HL-60 (cell line): Measurements from ENCODE around the gene CEBPE.

Source experiments
- DNase-seq, 2 experiments: peaks; one replicate each; pipeline ENCODE4 v3.0.0-alpha.2; 2010 to 2020; ENCODE audit warnings: low read depth in 1 of 2, low spot score in 1 of 2
- H3K27ac ChIP-seq: fragments of 250-450 bp; sonication (Bioruptor Pico); replicated peaks from 2 replicates; pipeline ENCODE4 v1.5.1; 2020; ENCODE audit warnings: mild to moderate bottlenecking, moderate library complexity
- H3K27me3 ChIP-seq: fragments of 250-450 bp; sonication (Bioruptor Pico); 2 replicates; pipeline ENCODE4 v1.5.1; 2021; ENCODE audit warnings: mild to moderate bottlenecking, moderate library complexity; ENCODE audit not compliant: insufficient read depth, poor library complexity, severe bottlenecking
- H3K4me3 ChIP-seq: replicated peaks from 2 replicates; pipeline ENCODE4 v1.5.1; 2011; ENCODE audit warnings: mild to moderate bottlenecking, control low read depth, low read length; ENCODE audit not compliant: insufficient read depth
- GABPA ChIP-seq: IDR thresholded peaks from 2 replicates; pipeline ENCODE4 v1.6.1; 2012; ENCODE audit warnings: low read depth
- POLR2AphosphoS5 ChIP-seq: IDR thresholded peaks from 2 replicates; pipeline ENCODE4 v1.6.1; 2012; ENCODE audit warnings: low read depth
- SPI1 ChIP-seq: IDR thresholded peaks from 2 replicates; pipeline ENCODE4 v1.6.1; 2012; ENCODE audit warnings: low read depth, mild to moderate bottlenecking, borderline replicate concordance
- TF ChIP-seq, protein P1 (sequence below): IDR thresholded peaks from one replicate; pipeline ENCODE4 v1.5.1; 2011; ENCODE audit warnings: low read length, control low read depth, inconsistent platforms; ENCODE audit not compliant: insufficient read depth
- TF ChIP-seq, protein P2 (sequence below): IDR thresholded peaks from 2 replicates; pipeline ENCODE4 v1.6.1; 2012; ENCODE audit warnings: low read depth; ENCODE audit not compliant: insufficient replicate concordance

Gene CEBPE

DNA sequence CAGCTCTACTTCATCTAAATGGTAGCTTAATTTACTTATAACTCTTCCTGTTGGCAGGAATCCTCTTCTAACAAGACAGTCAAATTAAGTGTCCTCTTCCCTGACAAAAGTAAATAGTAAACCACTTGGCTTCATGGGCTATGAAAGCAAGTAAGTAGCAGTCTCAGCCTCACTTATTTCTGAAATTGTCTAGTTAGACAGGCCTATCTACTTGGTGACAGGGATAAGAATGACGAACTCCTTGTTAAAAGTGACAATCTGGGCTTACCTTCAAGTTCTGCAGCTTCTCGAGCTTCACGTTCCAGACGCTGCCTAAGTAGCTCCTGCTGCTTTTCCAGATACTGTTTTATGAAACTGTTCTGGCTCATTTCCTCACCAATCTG, 28.8 kb downstream of the CEBPE start:
- H3K27me3 ChIP-seq: no peaks in the 10 kb centered on the region
- H3K4me3 ChIP-seq: no peak overlapping the region
- TF ChIP-seq, protein P1, sequence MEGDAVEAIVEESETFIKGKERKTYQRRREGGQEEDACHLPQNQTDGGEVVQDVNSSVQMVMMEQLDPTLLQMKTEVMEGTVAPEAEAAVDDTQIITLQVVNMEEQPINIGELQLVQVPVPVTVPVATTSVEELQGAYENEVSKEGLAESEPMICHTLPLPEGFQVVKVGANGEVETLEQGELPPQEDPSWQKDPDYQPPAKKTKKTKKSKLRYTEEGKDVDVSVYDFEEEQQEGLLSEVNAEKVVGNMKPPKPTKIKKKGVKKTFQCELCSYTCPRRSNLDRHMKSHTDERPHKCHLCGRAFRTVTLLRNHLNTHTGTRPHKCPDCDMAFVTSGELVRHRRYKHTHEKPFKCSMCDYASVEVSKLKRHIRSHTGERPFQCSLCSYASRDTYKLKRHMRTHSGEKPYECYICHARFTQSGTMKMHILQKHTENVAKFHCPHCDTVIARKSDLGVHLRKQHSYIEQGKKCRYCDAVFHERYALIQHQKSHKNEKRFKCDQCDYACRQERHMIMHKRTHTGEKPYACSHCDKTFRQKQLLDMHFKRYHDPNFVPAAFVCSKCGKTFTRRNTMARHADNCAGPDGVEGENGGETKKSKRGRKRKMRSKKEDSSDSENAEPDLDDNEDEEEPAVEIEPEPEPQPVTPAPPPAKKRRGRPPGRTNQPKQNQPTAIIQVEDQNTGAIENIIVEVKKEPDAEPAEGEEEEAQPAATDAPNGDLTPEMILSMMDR: no peak
- TF ChIP-seq POLR2AphosphoS5 (no peak), GABPA (no peak), SPI1 (no peak)
- TF ChIP-seq, protein P2, sequence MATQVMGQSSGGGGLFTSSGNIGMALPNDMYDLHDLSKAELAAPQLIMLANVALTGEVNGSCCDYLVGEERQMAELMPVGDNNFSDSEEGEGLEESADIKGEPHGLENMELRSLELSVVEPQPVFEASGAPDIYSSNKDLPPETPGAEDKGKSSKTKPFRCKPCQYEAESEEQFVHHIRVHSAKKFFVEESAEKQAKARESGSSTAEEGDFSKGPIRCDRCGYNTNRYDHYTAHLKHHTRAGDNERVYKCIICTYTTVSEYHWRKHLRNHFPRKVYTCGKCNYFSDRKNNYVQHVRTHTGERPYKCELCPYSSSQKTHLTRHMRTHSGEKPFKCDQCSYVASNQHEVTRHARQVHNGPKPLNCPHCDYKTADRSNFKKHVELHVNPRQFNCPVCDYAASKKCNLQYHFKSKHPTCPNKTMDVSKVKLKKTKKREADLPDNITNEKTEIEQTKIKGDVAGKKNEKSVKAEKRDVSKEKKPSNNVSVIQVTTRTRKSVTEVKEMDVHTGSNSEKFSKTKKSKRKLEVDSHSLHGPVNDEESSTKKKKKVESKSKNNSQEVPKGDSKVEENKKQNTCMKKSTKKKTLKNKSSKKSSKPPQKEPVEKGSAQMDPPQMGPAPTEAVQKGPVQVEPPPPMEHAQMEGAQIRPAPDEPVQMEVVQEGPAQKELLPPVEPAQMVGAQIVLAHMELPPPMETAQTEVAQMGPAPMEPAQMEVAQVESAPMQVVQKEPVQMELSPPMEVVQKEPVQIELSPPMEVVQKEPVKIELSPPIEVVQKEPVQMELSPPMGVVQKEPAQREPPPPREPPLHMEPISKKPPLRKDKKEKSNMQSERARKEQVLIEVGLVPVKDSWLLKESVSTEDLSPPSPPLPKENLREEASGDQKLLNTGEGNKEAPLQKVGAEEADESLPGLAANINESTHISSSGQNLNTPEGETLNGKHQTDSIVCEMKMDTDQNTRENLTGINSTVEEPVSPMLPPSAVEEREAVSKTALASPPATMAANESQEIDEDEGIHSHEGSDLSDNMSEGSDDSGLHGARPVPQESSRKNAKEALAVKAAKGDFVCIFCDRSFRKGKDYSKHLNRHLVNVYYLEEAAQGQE: no peak
- H3K27ac ChIP-seq: no peak overlapping the region
- DNase-seq: no peak

DNA sequence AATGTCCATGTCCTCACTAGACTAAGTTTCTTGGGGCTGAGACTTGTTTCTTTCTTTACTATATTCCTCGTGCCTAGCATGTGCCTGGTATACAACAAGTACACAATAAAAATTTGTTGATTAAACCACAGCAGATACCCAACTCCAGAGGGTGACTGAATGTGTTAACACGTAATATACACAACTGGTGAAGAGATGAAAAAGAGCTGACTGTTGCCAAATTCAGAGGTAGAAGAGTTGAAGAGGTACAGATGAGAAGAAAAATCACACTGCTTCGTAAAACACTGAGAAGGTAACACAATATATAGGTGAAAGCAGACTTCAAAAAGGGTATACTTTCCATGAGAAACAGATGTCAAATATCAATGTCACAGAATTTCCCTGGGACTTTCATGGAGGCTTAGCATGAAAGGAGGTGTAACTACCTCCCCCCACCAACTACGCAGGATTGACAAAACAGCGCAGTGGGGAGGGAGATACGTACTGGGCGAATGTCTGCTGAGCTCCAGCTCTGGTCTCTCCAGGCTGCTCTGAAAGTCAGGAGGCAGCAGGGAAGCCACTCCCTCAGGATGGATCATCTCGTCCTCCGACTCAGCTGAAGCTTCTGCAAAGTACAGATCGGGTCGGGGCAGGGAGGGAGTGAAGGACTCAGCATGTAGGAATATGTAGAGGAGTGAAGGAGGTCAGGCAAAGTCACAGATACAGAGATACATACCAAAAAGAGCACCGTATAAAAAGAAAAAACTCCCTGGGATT, 29.4 kb downstream of the CEBPE start:
- Histone ChIP-seq H3K27ac (no peak overlapping the region), H3K27me3 (no peaks in the 10 kb centered on the region), H3K4me3 (no peak overlapping the region)
- DNase-seq: no peak
- TF ChIP-seq POLR2AphosphoS5: no peak
- TF ChIP-seq, protein P1: no peak
- TF ChIP-seq SPI1: no peak
- TF ChIP-seq GABPA: no peak
- TF ChIP-seq, protein P2: no peak

DNA sequence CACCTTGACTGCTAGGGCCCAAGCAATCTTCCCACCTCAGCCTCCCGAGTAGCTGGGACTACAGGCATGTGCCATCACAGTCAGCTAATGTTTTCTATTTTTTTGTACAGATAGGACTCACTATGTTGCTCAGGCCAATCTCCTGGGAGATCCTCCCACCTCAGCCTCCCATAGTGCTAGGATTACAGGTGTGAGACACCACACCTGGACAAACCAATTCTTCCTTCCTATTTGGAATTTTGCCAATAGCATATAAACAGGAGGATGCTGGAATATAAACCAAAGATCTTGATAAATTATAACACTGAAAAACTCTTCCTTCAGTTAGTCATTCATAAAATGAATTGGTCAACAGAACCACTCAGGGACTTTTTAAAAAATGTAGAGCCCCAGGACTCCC, 32.5 kb downstream of the CEBPE start:
- no peak overlapping the region for H3K27ac ChIP-seq
- no peak for DNase-seq
- TF ChIP-seq, protein P2: no peak
- TF ChIP-seq GABPA: no peak
- TF ChIP-seq, protein P1: no peak
- TF ChIP-seq SPI1: no peak
- no peak for TF ChIP-seq POLR2AphosphoS5
- no peak overlapping the region for H3K4me3 ChIP-seq
- no peaks in the 10 kb centered on the region for H3K27me3 ChIP-seq
